H7 (cell line): ENCODE results near the gene ANAPC2. TPM values are rescaled to one million over a fixed set of nuclear protein-coding genes. Genes with fewer than 3 reads are reported as not detected.

Experiments used
- DNase-seq: peaks from one replicate; pipeline ENCODE4 v3.0.0; 2012
- H3K27me3 ChIP-seq: 2 replicates; pipeline ENCODE4 v1.6.0; 2011; ENCODE audit warnings: mild to moderate bottlenecking, low read length; ENCODE audit not compliant: control insufficient read depth, insufficient read depth
- H3K36me3 ChIP-seq: replicated peaks from 2 replicates; pipeline ENCODE4 v1.5.1; 2011; ENCODE audit warnings: low read length; ENCODE audit not compliant: control insufficient read depth, insufficient read depth
- H3K4me3 ChIP-seq: 2 replicates; pipeline ENCODE4 v1.5.1; 2011; ENCODE audit warnings: low read depth, mild to moderate bottlenecking, control low read depth, low read length, moderate library complexity; ENCODE audit not compliant: insufficient read depth
- total RNA-seq: library from RNA; depleted of rRNA; stranded (reverse); fragments of >200 nt; shearing (Covaris generic); gene quantifications from 2 replicates; pipeline ENCODE4 v1.2.3, GENCODE V29; 2014

The ANAPC2 gene
- total RNA-seq, 1 experiment from 2014 or later: 26.2 TPM

DNA sequence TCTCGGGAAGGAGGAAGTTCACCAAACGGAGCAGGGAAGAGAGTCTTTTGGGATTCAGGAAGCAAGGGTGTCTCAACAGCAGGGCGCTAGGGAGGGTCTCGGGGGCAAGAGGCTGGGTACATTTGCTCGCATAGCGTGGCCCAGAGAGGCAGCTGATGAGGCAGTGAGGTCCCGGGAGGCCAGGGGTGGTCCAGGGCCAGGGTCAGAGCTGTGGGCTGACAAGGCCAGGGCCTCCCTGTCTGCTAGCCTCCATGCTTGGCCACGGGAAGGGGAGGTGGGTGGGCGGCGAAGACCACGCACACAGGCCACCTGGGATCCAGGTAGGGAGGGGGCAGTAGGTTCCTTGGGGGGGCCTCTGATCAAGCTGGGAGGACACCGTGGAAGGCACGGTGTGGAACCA lies 23.2 kb upstream of the ANAPC2 start:
- peaks cover 5% of the 10 kb centered on the region for H3K36me3 ChIP-seq
- DNase-seq: no peak
- no peaks in the 10 kb centered on the region for H3K27me3 ChIP-seq
- no peak overlapping the region for H3K4me3 ChIP-seq

DNA sequence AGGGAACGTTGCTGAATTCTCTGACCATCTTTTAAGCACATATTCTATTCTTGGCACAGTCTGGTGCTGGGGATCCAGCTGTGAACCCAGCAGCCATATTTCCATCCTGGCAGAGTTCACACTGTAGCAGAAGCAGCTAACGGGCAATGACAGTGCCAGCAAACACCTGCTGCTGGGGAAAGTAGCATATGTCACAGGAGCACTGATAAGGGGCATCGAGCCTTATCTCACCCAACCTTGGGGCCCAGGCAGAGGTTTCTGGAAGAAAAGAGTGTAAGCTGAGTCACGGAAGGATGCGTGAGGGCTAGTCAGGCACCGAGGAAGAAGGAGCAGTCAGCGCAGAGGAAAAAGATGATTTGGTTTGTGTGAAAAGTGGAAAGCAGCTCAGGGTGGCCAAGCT lies 18.2 kb upstream of the ANAPC2 start:
- peaks cover 4% of the 10 kb centered on the region for H3K36me3 ChIP-seq
- H3K27me3 ChIP-seq: no peaks in the 10 kb centered on the region
- H3K4me3 ChIP-seq: no peak overlapping the region
- DNase-seq: no peak

DNA sequence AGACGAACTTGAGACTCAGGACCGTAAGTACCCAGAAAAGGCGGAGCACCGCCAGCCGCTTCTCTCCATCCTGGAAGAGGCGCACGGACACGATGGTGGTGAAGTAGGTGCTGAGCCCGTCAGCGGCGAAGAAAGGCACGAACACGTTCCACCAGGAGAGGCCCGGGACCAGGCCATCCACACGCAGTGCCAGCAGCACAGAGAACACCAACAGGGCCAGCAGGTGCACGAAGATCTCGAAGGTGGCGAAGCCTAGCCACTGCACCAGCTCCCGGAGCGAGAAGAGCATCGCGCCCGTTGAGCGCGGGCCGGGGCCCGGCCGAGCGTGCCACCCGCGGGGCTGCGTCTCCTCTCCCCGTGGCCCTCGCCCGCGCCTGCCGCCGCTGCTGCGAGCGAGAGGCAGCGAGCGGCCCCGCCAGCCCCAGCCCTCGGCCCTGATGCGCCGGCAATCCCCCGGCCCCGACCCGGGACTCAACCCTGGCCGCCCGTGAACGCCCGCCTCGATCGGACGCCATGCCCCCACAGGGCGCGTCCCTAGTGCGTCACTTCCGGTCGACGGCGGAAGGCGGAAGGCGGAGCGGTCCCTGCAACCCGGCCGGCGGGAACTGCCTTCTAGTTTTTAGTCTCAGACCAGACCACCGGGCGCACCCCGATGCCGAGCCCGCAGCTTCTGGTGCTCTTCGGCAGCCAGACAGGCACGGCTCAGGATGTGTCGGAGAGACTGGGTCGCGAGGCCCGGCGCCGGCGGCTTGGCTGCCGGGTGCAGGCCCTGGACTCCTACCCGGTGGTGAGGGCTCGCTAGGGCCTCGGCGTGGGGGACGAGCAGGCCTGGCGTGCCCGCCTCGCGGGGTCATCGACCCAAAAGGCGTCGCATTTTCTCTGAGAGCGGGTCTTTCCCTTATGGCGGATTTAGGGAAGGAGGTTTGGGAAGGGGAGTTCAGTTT lies 17.0 kb upstream of the ANAPC2 start, which contains the start of the genes NDOR1 and TMEM203:
TSS of gene NDOR1 (plus strand) at position 575 of the 944 bp plus-strand sequence. CDS start at position 653, 78 bp downstream.
TSS of gene TMEM203 (minus strand) at position 523 of the 944 bp plus-strand sequence. CDS start at position 289, 234 bp downstream.
- peak; percentile 100 for DNase-seq

DNA sequence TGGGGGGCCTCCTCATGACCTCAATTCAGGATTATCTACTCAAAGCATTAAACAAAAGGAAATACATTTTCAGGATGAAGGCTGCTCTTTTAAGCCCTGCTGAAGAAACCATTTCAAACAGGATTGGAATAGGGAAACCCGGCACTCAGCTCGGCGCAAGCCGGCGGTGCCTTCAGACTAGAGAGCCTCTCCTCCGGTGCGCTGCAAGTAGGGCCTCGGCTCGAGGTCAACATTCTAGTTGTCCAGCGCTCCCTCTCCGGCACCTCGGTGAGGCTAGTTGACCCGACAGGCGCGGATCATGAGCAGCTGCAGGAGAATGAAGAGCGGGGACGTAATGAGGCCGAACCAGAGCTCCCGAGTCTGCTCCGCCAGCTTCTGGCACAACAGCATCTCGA lies 16.4 kb upstream of the ANAPC2 start:
- Histone ChIP-seq H3K4me3 (peak overlapping the region; percentile 95), H3K36me3 (peaks cover 4% of the 10 kb centered on the region), H3K27me3 (no peaks in the 10 kb centered on the region)
- no peak for DNase-seq

More for the DNA sequence above, 17.0 kb upstream of the ANAPC2 start, which contains the start of the genes NDOR1 and TMEM203:
- Histone ChIP-seq H3K4me3 (peak within 1 kb of the TSS; percentile 95), H3K27me3 (no peaks in the 10 kb centered on the region), H3K36me3 (peaks cover 4% of the 10 kb centered on the region)

DNA sequence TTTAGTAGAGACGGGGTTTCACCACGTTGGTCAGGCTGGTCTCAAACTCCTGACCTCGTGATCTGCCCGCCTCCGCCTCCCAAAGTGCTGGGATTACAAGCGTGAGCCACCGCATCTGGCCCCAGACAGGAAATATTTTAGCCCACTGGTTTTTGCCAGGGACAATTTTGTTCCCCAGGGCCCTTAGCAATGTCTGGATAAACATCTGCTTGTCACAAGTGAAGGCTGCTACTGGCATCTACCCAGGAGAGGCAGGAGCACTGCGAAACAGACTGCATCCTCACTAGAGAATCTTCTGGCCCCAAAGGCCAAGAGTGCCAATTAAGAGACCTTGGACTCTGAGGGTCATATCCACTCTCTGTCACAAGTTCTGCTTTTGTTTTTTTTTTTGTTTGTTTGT lies 14.6 kb upstream of the ANAPC2 start:
- H3K27me3 ChIP-seq: no peaks in the 10 kb centered on the region
- H3K36me3 ChIP-seq: peaks cover 2% of the 10 kb centered on the region; the same call in 1 of the 2 replicates
- no peak overlapping the region for H3K4me3 ChIP-seq
- no peak for DNase-seq

DNA sequence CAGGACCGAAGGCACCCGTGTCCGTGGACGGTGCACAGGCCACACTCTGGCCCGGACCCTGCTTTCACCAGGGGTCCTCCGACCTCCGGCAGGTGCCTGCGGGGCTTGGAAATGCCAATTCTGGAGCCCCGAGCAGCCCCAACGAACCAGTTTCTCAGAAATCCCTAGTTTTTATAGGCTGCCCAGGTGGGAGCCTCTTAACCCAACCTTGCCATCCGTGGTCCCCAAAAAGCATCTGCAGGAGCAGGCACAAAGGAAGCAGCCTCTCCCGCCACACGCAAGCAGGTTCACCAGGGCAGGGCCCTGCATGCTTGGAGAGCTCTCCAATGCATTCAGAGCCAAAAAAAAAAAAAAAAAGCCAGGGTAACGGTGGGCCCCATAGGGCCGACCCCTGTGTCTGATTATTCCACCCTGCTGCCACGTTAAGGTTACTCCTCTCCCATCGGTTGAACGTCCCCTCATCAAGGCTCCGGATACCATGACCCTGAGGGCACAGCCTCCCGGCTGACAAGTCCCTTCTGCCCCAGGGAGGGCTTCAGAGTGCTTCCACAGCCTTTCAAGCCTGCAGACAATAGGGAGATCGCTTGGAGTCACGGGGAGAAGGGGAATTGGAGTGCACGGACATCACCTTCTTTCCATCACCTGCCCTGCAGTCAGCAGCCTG lies 13.0 kb upstream of the ANAPC2 start:
- H3K36me3 ChIP-seq: peaks cover 2% of the 10 kb centered on the region; the same call in 1 of the 2 replicates
- no peaks in the 10 kb centered on the region for H3K27me3 ChIP-seq
- peak overlapping the region; percentile 68 for H3K4me3 ChIP-seq
- peak; percentile 75 for DNase-seq

DNA sequence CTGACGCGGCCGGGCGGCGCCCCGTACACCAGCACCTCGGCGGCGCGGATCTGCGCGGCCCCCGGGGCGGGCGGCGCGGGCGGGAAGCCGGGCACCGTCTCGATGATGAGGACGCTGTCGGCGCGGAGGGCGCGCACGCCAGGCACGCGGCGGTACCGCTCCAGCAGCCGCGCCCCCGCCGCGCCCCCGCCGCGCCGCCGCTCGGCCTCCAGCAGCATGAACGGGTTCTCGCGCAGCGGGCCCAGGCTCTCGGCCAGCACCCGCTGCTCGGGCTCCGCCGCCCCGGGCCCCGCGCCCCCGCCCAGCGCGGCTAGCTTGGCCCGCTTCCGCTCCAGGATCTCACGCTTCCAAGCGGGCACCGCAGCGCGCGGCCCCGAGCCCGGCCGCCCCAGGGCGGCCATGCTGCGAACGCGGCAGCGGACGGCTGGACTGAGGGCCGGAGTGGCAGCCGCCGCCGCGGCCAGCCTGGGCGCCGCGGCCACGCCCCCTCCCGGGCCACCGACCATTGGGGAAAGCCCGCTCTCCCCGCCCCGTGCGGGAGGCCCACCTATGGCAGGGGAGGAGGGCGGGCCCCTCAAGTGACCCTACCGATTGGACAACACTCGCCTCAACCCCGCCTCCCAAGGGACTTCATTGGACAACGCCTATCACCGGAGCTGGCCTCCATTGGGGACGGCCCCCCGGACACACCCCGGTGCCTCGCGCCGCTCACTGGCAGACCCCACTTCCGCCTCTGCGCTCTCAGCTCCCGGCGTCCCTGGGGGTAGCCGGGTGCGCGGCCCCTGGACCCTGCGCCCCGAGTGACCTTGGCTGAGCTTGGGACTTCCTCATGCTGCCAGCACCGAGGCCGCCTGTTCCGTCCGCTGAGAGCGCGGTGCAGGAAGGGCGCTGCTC lies 12.2 kb upstream of the ANAPC2 start, which contains the start of gene TPRN:
TSS of gene TPRN (minus strand) at position 431 of the 894 bp plus-strand sequence. CDS start at position 401, 30 bp downstream.
- Histone ChIP-seq H3K4me3 (peak within 1 kb of the TSS; percentile 68), H3K36me3 (peaks cover 2% of the 10 kb centered on the region; the same call in 1 of the 2 replicates), H3K27me3 (no peaks in the 10 kb centered on the region)
- DNase-seq: peak; percentile 100

DNA sequence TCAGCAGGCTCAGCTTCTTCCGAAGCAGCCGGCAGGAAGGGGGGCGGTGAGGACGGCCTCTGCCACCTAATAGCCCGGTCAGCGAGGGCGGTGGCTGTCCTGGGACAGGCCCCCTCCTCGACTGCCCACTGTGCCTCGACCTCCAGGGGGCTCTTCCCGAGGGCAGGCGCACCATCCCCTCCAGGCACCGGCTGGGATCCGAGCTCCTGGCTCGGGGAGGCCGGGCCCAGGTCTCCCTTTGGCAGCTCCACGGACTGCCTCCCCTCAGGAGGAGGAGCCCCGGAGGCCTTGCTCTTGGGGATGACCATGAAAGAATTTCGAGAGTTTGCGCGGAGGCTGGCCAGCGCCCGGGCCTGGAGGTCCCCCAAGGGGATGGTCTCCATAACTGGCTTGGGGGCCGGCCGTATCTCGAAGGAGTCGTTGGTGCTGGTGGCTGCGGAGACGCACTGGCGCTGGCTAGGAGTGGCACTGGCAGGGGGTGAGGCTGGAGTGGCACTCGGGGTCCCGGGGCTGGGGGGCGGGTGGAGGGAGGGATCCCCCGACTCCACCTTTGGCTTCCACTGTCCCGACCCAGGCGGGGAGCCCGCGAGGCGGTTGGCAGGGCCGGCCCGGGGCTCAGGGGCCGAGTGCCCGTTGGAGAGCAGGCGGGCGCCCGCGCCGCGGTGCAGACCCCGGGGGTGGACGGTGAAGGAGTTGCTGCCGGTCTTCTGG lies 11.2 kb upstream of the ANAPC2 start:
- DNase-seq: peak; percentile 80
- peaks cover 2% of the 10 kb centered on the region; the same call in 1 of the 2 replicates for H3K36me3 ChIP-seq
- H3K27me3 ChIP-seq: no peaks in the 10 kb centered on the region
- H3K4me3 ChIP-seq: peak overlapping the region; percentile 42

DNA sequence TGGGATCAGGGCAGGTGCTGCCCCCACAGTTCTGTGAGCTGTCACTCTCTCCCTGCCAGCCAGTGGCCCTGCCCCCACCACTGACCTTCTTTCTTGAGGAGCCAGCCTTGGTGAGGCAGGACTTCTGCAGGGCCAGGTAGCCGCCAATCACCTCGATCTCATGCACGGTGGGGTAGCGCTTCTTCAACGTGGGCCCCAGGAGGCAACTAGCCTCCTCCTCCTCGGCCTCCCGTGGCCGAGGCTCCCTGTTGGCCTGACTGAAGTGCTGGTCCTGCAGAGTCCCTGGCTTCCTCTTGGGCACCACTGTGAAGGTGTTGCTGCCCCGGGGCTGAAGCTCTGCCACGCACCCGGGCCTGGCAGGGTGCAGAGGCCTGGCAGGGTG lies 10.5 kb upstream of the ANAPC2 start:
- Histone ChIP-seq H3K4me3 (no peak overlapping the region), H3K27me3 (no peaks in the 10 kb centered on the region), H3K36me3 (no peaks in the 10 kb centered on the region; the same call in 1 of the 2 replicates)
- DNase-seq: no peak

DNA sequence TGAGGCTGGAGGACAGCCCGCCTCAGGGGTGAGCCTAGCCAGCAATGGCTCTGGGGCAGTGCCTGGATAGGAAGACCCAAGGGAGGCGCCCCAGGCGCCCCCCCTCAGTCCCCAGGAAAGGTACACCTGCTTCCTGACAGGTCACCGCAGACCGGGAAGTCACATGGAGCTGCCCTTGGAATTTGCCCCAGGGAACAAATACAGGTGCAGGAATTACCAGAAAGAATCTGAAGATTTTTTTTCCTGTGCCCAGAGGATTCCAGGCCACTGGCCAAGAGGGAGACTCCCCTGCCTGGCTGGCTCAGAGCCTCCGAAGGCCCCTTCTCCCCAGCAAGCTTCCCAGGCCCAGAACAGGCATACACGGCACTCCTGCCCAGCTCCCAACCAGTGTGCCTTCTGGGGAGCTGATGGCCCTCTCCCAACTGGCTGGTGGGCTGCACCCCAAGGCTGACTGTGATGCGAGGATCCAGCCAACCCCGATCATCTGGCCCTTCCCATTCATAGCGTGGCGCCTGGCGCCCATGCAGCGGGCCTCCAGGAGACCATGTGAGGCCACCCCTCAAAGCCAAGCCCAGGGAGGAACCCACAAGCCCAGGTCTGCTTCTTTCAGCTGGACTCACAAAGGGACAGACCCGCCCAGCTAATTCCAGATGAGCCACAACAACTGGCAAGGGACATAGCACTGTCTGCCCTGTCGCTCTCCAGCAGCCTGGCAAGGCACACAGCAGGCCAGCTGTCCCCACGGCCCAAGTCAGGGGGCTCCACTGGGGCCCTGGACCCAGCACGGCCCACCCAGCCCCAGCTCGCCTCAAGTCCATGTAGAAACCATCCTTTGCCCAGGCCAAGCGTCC lies 9.9 kb upstream of the ANAPC2 start:
- DNase-seq: no peak
- Histone ChIP-seq H3K36me3 (no peaks in the 10 kb centered on the region; the same call in 1 of the 2 replicates), H3K4me3 (no peak overlapping the region), H3K27me3 (no peaks in the 10 kb centered on the region)

DNA sequence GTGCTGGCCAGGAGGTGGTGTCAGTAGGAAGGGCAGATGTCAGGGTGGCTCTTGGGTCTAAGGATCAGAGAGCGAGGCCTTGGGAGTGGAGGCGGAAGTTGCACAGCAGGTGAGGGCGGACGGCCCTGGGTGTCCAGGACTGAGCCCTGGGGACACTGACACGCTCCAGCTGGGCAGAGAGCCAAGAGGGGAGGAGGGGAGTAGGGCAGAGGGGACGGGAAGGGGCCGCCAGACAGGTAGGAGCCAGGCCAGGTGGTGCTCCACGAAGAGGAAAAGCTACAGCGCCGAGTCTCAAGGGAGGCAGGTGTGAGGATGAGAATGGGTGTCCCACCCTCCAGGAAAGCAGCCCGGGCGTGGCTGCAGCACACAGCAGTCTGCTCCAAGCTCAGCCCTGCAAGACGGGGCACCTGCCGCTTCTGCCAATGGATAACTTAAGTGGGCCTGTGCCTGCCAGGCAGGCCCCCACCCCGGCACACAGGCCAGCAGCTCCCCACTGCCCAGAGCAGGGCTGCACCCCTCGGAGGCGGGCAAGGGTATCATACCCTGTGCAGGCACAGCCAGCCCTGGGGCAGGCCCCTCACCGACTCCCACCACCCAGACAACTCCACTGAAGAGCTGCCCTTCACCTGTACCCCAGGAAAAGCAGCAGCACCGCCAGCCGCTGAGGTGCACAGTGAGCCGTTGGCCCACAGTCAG lies 7.3 kb upstream of the ANAPC2 start:
- Histone ChIP-seq H3K4me3 (no peak overlapping the region), H3K36me3 (no peaks in the 10 kb centered on the region; the same call in 1 of the 2 replicates), H3K27me3 (no peaks in the 10 kb centered on the region)
- DNase-seq: no peak

DNA sequence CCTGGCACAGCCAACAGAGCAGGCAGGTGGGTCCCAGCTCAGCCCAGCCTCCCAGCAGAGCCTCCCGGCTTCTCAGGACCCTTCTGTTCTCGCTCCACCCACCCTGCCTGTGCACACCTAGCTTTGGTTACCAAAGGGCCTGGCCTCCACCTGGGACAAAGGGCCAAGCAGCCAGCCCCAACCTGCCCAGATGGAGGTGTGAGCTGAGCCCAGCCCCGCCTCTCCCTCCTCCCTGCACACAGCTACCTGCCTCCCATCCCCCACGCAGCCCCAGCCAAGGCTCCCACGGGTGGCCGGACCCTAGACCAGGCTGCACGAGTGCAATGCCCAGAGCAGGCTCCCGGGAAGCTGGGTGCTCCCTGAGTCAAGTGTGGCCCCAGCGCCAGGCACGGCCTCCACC lies 6.5 kb upstream of the ANAPC2 start:
- H3K4me3 ChIP-seq: no peak overlapping the region
- H3K36me3 ChIP-seq: no peaks in the 10 kb centered on the region; the same call in 1 of the 2 replicates
- no peaks in the 10 kb centered on the region for H3K27me3 ChIP-seq
- no peak for DNase-seq
